ENCODE measurements around the gene KCNJ15. TPM values are rescaled to one million over a fixed set of nuclear protein-coding genes. Genes with fewer than 3 reads are reported as not detected.

KCNJ15 gene
- polyA plus RNA-seq, 2 of the 4 experiments (the other 2 are of a cell fraction) = 0.19 to 0.30 TPM

- H3K27ac ChIP-seq = no peak overlapping the region
- H3K4me3 ChIP-seq = no peak overlapping the region
- no peak for DNase-seq (ENCODE audit: low read depth in 1 of 2, low spot score in 1 of 2)
- no peak overlapping the region for H3K4me2 ChIP-seq
- TF ChIP-seq SREBF2 (IDR thresholded peaks at IDR 0.05) (no peak), BHLHE40 (IDR thresholded peaks at IDR 0.05; ENCODE audit: low read depth, low read length) (no peak)
- peaks cover 61% of the 10 kb centered on the region for H3K9me3 ChIP-seq
- no peak for ATAC-seq
- no peaks in the 10 kb centered on the region for H3K4me1 ChIP-seq
- no peak for FAIRE-seq
- ChIA-PET CTCF (interaction anchor here (0.9 kb wide), 1 partner anchor 28 kb away, joined by 3 read pairs; no protein-coding TSS in a partner anchor), POLR2A (no interaction called here)
Observed at GRCh38 chr21:38227401-38227800, 29.4 kb upstream of the KCNJ15 start.

DNA sequence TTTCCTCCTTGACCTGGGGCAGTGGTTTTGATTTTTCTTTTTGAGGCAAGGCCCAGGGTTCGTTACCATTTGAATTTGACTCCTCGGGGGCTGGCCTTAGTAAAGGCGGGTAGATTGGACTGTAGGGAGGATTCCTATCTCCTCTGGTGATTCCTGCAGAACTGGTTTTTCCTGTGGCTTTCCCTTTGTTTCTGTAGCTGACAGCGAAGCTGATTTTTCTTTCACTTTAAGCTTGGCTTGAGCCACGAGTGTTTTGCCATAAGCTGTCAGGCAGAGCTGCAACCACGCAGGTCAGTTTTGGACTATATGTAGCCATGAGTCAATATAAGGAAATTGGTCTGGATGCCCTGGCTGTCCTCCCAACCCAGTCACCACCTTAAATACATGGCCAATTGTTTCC, 28.7 kb upstream of the KCNJ15 start:
- no peak for TF ChIP-seq HOXB13 (CRISPR knock-in tag; IDR thresholded peaks at IDR 0.05; ENCODE audit: low read depth)
- no peak for TF ChIP-seq EP300 (IDR thresholded peaks at IDR 0.05)
- no peak for TF ChIP-seq GATA3 (IDR thresholded peaks at IDR 0.05; ENCODE audit: borderline replicate concordance)
- Histone ChIP-seq H3K9me3 (peaks cover 58% of the 10 kb centered on the region), H3K4me1 (no peaks in the 10 kb centered on the region), H3K27ac (no peak overlapping the region), H3K4me2 (no peak overlapping the region), H3K4me3 (no peak overlapping the region)
- 52% methylated on average over 6 of the region's 6 CpGs for WGBS (ENCODE audit: missing lambda C conversion rate)
- no peak for FAIRE-seq
- POLR2A ChIA-PET = no interaction called here
- CTCF ChIA-PET = no interaction called here
- no peak for DNase-seq (ENCODE audit: low read depth in 1 of 2, low spot score in 1 of 2)
- no peak for ATAC-seq

DNA sequence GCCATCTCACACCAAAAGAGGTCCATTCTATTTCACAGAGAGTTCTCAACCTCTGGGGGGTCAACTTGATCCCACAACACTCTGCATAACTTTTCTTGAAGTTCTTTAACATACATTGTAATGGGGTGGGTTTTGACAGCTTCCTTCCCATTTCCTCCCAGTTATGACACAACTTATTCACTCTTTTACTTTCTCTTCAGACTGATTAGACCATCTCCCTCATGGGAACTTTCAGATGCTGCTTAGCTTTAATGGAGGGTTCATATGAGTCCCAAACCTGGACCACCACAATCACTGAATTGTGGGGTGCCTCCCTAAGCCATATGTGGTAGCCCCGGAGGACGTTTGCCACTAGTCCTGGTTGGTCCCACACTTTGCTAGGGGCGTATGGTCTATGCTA, 28.3 kb upstream of the KCNJ15 start:
- 79% methylated on average over 3 of the region's 3 CpGs for WGBS (ENCODE audit: missing lambda C conversion rate)
- ATAC-seq = no peak

More for the DNA sequence above, 28.3 kb upstream of the KCNJ15 start:
- H3K4me1 ChIP-seq = no peaks in the 10 kb centered on the region
- no peak for TF ChIP-seq NPAS2 (CRISPR knock-in tag; IDR thresholded peaks at IDR 0.05; ENCODE audit: borderline replicate concordance)
- TF ChIP-seq CTCF (IDR thresholded peaks at IDR 0.05) = no peak
- TF ChIP-seq ESRRA (IDR thresholded peaks at IDR 0.05; ENCODE audit: borderline replicate concordance, low read length) = no peak
- TF ChIP-seq GATA3 (IDR thresholded peaks at IDR 0.05; ENCODE audit: borderline replicate concordance) = no peak
- TF ChIP-seq HDAC2 (IDR thresholded peaks at IDR 0.05) = no peak
- no peak for TF ChIP-seq SREBF2 (IDR thresholded peaks at IDR 0.05)
- TF ChIP-seq EHF (CRISPR knock-in tag; IDR thresholded peaks at IDR 0.05) = no peak
- no peak for TF ChIP-seq EP300 (IDR thresholded peaks at IDR 0.05)
- TF ChIP-seq PHF8 (IDR thresholded peaks at IDR 0.05; ENCODE audit: borderline replicate concordance, low read depth) = no peak
- no peak for TF ChIP-seq POLR2A (IDR thresholded peaks at IDR 0.05; ENCODE audit: low read length)
- TF ChIP-seq FOSB (CRISPR knock-in tag; IDR thresholded peaks at IDR 0.05) = no peak
- TF ChIP-seq RFX5 (IDR thresholded peaks at IDR 0.05) = no peak
- no peak for TF ChIP-seq ZFP36 (IDR thresholded peaks at IDR 0.05; ENCODE audit: borderline replicate concordance, partially characterized antibody)
- no peak for TF ChIP-seq HEYL (CRISPR knock-in tag; IDR thresholded peaks at IDR 0.05)
- TF ChIP-seq, protein P1, sequence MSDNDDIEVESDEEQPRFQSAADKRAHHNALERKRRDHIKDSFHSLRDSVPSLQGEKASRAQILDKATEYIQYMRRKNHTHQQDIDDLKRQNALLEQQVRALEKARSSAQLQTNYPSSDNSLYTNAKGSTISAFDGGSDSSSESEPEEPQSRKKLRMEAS (IDR thresholded peaks at IDR 0.05) = no peak
- TF ChIP-seq RNF2 (IDR thresholded peaks at IDR 0.05; ENCODE audit: borderline replicate concordance, low read depth) = no peak
- no peak for TF ChIP-seq MAFK (IDR thresholded peaks at IDR 0.05; ENCODE audit: partially characterized antibody)
- no peak for TF ChIP-seq E2F6 (IDR thresholded peaks at IDR 0.05; ENCODE audit: borderline replicate concordance, low read depth)
- no peak for TF ChIP-seq KDM1A (IDR thresholded peaks at IDR 0.05; ENCODE audit: low read depth)
- no peak for TF ChIP-seq MAZ (IDR thresholded peaks at IDR 0.05; ENCODE audit: borderline replicate concordance, low read depth, low read length)
- no peak for FAIRE-seq
- CTCF ChIA-PET = no interaction called here
- no peak overlapping the region for H3K4me3 ChIP-seq
- H3K9me3 ChIP-seq = peaks cover 54% of the 10 kb centered on the region
- H3K4me2 ChIP-seq = no peak overlapping the region
- no peak overlapping the region for H3K27ac ChIP-seq
- no peak for DNase-seq (ENCODE audit: low read depth in 1 of 2, low spot score in 1 of 2)
- POLR2A ChIA-PET = no interaction called here
